Trophoblast cell (in vitro differentiated cells and primary cell): ENCODE measurements around the gene ABLIM1.

Source experiments
- DNase-seq, 2 donors: peaks; one replicate each; pipeline ENCODE4 v3.0.0-alpha.2; 2016
- H2AFZ ChIP-seq: 2 replicates; pipeline ENCODE4 v1.6.1; 2013; ENCODE audit warnings: low read length, moderate library complexity, mild to moderate bottlenecking; ENCODE audit not compliant: insufficient read depth, poor library complexity
- H2AK5ac ChIP-seq: 2 replicates; pipeline ENCODE4 v1.6.1; 2013; ENCODE audit warnings: mild to moderate bottlenecking, low read length
- H2BK120ac ChIP-seq: 2 replicates; pipeline ENCODE4 v1.6.1; 2013; ENCODE audit warnings: low read length, mild to moderate bottlenecking, moderate library complexity; ENCODE audit not compliant: insufficient read depth, poor library complexity
- H2BK12ac ChIP-seq: 2 replicates; pipeline ENCODE4 v1.6.1; 2013; ENCODE audit warnings: mild to moderate bottlenecking, low read length, moderate library complexity
- H2BK5ac ChIP-seq: 2 replicates; pipeline ENCODE4 v1.6.1; 2013; ENCODE audit warnings: low read length, low read depth, moderate library complexity, mild to moderate bottlenecking; ENCODE audit not compliant: poor library complexity
- H3K14ac ChIP-seq: 2 replicates; pipeline ENCODE4 v1.6.1; 2013; ENCODE audit warnings: mild to moderate bottlenecking, low read length
- H3K18ac ChIP-seq: 2 replicates; pipeline ENCODE4 v1.6.1; 2013; ENCODE audit warnings: mild to moderate bottlenecking, low read length
- H3K23ac ChIP-seq: 2 replicates; pipeline ENCODE4 v1.6.1; 2013; ENCODE audit warnings: low read length
- H3K27ac ChIP-seq: 2 replicates; pipeline ENCODE4 v1.5.1; 2013; ENCODE audit warnings: low read depth, mild to moderate bottlenecking, inconsistent platforms, low read length, moderate library complexity
- H3K27me3 ChIP-seq: 2 replicates; pipeline ENCODE4 v1.6.1; 2013; ENCODE audit warnings: inconsistent platforms, mild to moderate bottlenecking, low read length, moderate library complexity; ENCODE audit not compliant: insufficient read depth
- H3K36me3 ChIP-seq, 2 experiments: 1 replicate in 1 of 2; 2 replicates in 1 of 2; pipeline ENCODE4 v1.6.1; 2013; ENCODE audit warnings: low read length in 2 of 2, mild to moderate bottlenecking in 2 of 2, moderate library complexity in 1 of 2; ENCODE audit not compliant: insufficient read depth in 2 of 2, control insufficient read depth in 1 of 2
- H3K4ac ChIP-seq: 2 replicates; pipeline ENCODE4 v1.6.1; 2013; ENCODE audit warnings: low read depth, mild to moderate bottlenecking, low read length, moderate library complexity
- H3K4me1 ChIP-seq, 2 experiments: 1 replicate in 1 of 2; 2 replicates in 1 of 2; pipeline ENCODE4 v1.6.1; 2013; ENCODE audit warnings: low read length in 2 of 2, mild to moderate bottlenecking in 2 of 2, moderate library complexity in 1 of 2; ENCODE audit not compliant: insufficient read depth in 2 of 2, control insufficient read depth in 1 of 2
- H3K4me2 ChIP-seq: 2 replicates; pipeline ENCODE4 v1.6.1; 2013; ENCODE audit warnings: inconsistent platforms, mild to moderate bottlenecking, low read length, moderate library complexity
- H3K4me3 ChIP-seq: 2 replicates; pipeline ENCODE4 v1.5.1; 2013; ENCODE audit warnings: mild to moderate bottlenecking, low read depth, low read length, inconsistent platforms
- H3K79me1 ChIP-seq: one replicate; pipeline ENCODE4 v1.6.1; 2013; ENCODE audit warnings: low read length
- H3K79me2 ChIP-seq: 2 replicates; pipeline ENCODE4 v1.6.1; 2013; ENCODE audit warnings: low read length, mild to moderate bottlenecking; ENCODE audit not compliant: control insufficient read depth, insufficient read depth, poor library complexity
- H3K9ac ChIP-seq: 2 replicates; pipeline ENCODE4 v1.6.1; 2013; ENCODE audit warnings: mild to moderate bottlenecking, low read length
- H3K9me3 ChIP-seq: 2 replicates; pipeline ENCODE4 v1.6.1; 2013; ENCODE audit warnings: low read depth, mild to moderate bottlenecking, control low read depth, inconsistent platforms, low read length; ENCODE audit not compliant: insufficient read depth
- H4K12ac ChIP-seq: 2 replicates; pipeline ENCODE4 v1.6.1; 2013; ENCODE audit warnings: low read depth, mild to moderate bottlenecking, low read length, moderate library complexity
- H4K8ac ChIP-seq: 2 replicates; pipeline ENCODE4 v1.6.1; 2013; ENCODE audit warnings: low read depth, mild to moderate bottlenecking, low read length, moderate library complexity
- H4K91ac ChIP-seq: one replicate; pipeline ENCODE4 v1.6.1; 2013; ENCODE audit warnings: low read depth, mild to moderate bottlenecking, low read length, moderate library complexity
- WGBS: extraction: QIAGEN DNeasy Blood & Tissue Kit; methylation state at CpG from one replicate; pipeline ENCODE4 v1.1.7; 2013; ENCODE audit warnings: missing lambda C conversion rate; ENCODE audit not compliant: insufficient read length, insufficient coverage; ENCODE audit errors: extremely low coverage; 5-methylcytosine and 5-hydroxymethylcytosine counted together

ABLIM1 gene

GRCh38 chr10:114603948-114604347 is 54.1 kb downstream of the ABLIM1 start:
- Histone ChIP-seq H3K23ac (no peak overlapping the region), H3K18ac (no peak overlapping the region), H2AK5ac (no peak overlapping the region), H3K79me1 (no peaks in the 10 kb centered on the region), H3K4me3 (no peak overlapping the region), H2BK5ac (no peak overlapping the region), H3K4ac (no peak overlapping the region), H3K36me3 (peaks cover 0 to 3% of the 10 kb centered on the region in 2 experiments), H2BK120ac (no peak overlapping the region), H4K8ac (no peak overlapping the region), H3K27ac (no peak overlapping the region), H3K4me1 (no peaks in the 10 kb centered on the region), H3K79me2 (no peaks in the 10 kb centered on the region), H2BK12ac (no peak overlapping the region), H3K9ac (no peak overlapping the region), H3K4me2 (no peak overlapping the region), H4K91ac (no peak overlapping the region), H3K9me3 (no peaks in the 10 kb centered on the region), H4K12ac (no peak overlapping the region), H3K14ac (no peak overlapping the region), H3K27me3 (no peaks in the 10 kb centered on the region), H2AFZ (no peak overlapping the region)
- DNase-seq = no peak
- no CpG with 5 or more reads among the region's 2 CpGs for WGBS

DNA sequence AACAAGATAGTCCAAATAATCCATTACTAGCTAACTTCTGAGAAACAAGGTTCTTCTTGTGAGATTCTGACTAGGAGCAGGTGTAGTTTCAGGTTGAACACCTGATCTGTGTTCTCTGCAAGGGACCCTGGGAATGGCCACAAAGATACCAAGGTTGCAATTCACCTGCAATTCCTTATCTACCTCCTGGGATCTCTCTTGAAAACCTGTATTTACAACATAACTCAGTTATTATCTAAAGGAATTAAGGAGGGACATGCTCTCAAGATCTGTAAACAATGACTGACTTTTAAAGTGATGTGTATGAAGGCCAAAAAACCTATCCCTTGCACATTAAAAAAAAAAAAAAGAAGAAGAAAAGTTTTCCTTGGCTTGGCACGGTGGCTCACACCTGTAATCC is 54.8 kb downstream of the ABLIM1 start:
- no peak overlapping the region for H4K12ac ChIP-seq
- no peak overlapping the region for H4K8ac ChIP-seq
- no peak overlapping the region for H3K4me2 ChIP-seq
- H3K27me3 ChIP-seq = no peaks in the 10 kb centered on the region
- no peak overlapping the region for H3K14ac ChIP-seq
- H2AK5ac ChIP-seq = no peak overlapping the region
- H3K79me2 ChIP-seq = no peaks in the 10 kb centered on the region
- no peak overlapping the region for H3K9ac ChIP-seq
- no peaks in the 10 kb centered on the region for H3K79me1 ChIP-seq
- H2BK12ac ChIP-seq = no peak overlapping the region
- peak in 1 of 2 donors; percentile 41 for DNase-seq
- peaks cover 0 to 3% of the 10 kb centered on the region in 2 experiments for H3K36me3 ChIP-seq
- no peak overlapping the region for H3K23ac ChIP-seq
- no peak overlapping the region for H2BK5ac ChIP-seq
- H3K4me1 ChIP-seq = no peaks in the 10 kb centered on the region
- H4K91ac ChIP-seq = no peak overlapping the region
- H2AFZ ChIP-seq = no peak overlapping the region
- no peak overlapping the region for H3K4me3 ChIP-seq
- no peak overlapping the region for H2BK120ac ChIP-seq
- H3K9me3 ChIP-seq = no peaks in the 10 kb centered on the region
- no peak overlapping the region for H3K4ac ChIP-seq
- no peak overlapping the region for H3K27ac ChIP-seq
- no CpG with 5 or more reads among the region's 1 CpG for WGBS
- H3K18ac ChIP-seq = no peak overlapping the region

DNA sequence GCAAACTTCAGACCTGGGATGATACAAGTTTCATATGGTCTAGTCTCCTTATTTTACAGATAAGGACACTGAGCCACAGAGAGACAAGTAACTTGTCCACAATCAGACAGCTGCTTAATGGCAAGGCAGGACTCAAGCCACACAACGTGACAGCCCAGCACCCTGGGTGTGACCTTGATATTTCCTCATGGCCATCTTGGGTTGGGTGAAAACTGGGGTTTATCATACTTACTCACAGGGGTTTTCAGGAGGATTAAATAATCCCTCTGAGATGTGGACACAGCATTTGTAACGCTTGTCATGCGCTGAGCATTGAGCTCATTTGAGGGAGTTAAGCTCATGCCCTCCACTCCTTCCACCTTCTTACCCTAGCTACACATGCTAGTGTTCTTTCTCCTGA is 58.0 kb downstream of the ABLIM1 start:
- peaks cover 0 to 3% of the 10 kb centered on the region in 2 experiments for H3K36me3 ChIP-seq
- H3K9ac ChIP-seq = no peak overlapping the region
- no peak overlapping the region for H2BK5ac ChIP-seq
- H3K27me3 ChIP-seq = no peaks in the 10 kb centered on the region
- no peaks in the 10 kb centered on the region for H3K4me1 ChIP-seq
- H4K12ac ChIP-seq = no peak overlapping the region
- H2BK12ac ChIP-seq = no peak overlapping the region
- no peak overlapping the region for H2AFZ ChIP-seq
- no peaks in the 10 kb centered on the region for H3K79me1 ChIP-seq
- H3K79me2 ChIP-seq = no peaks in the 10 kb centered on the region
- no peak for DNase-seq
- H3K14ac ChIP-seq = no peak overlapping the region
- H3K23ac ChIP-seq = no peak overlapping the region
- H3K4me3 ChIP-seq = no peak overlapping the region
- no peaks in the 10 kb centered on the region for H3K9me3 ChIP-seq
- H2AK5ac ChIP-seq = no peak overlapping the region
- no peak overlapping the region for H3K27ac ChIP-seq
- no peak overlapping the region for H4K8ac ChIP-seq
- no peak overlapping the region for H3K4me2 ChIP-seq
- WGBS = no CpG with 5 or more reads among the region's 3 CpGs
- H3K4ac ChIP-seq = no peak overlapping the region
- H3K18ac ChIP-seq = no peak overlapping the region
- H4K91ac ChIP-seq = no peak overlapping the region
- H2BK120ac ChIP-seq = no peak overlapping the region

DNA sequence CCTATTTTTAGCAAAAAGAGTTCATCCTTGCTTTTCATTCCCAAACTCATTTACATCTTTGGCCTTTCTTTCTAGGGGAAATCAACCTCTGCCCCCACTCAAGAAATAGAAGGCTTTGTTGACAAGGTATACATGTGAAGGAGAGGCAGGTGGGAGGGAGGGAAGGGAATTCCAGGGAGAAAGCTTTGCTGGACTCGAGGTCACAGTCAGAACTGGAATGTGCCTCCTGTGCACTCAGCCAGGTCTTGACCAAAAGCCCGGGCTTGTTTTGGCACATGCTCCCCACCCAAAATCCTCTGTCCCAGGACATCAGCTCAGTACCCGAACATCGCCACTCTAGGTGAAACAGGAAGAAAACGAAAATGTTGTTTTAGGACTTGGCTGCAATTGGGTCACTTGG is 61.3 kb downstream of the ABLIM1 start:
- no peaks in the 10 kb centered on the region for H3K79me2 ChIP-seq
- peaks cover 0 to 3% of the 10 kb centered on the region in 2 experiments for H3K36me3 ChIP-seq
- WGBS = no CpG with 5 or more reads among the region's 5 CpGs
- no peak overlapping the region for H3K9ac ChIP-seq
- no peak overlapping the region for H3K18ac ChIP-seq
- H3K4me3 ChIP-seq = no peak overlapping the region
- no peak overlapping the region for H4K12ac ChIP-seq
- H3K4ac ChIP-seq = no peak overlapping the region
- H4K91ac ChIP-seq = no peak overlapping the region
- H2BK12ac ChIP-seq = no peak overlapping the region
- no peak for DNase-seq
- no peak overlapping the region for H2BK5ac ChIP-seq
- H3K4me1 ChIP-seq = no peaks in the 10 kb centered on the region
- no peak overlapping the region for H4K8ac ChIP-seq
- H3K79me1 ChIP-seq = no peaks in the 10 kb centered on the region
- H3K9me3 ChIP-seq = no peaks in the 10 kb centered on the region
- H3K23ac ChIP-seq = no peak overlapping the region
- no peak overlapping the region for H2AFZ ChIP-seq
- no peak overlapping the region for H3K14ac ChIP-seq
- no peaks in the 10 kb centered on the region for H3K27me3 ChIP-seq
- H2AK5ac ChIP-seq = no peak overlapping the region
- H2BK120ac ChIP-seq = no peak overlapping the region
- H3K27ac ChIP-seq = no peak overlapping the region
- no peak overlapping the region for H3K4me2 ChIP-seq
